ENCODE measurements around the gene GSTM2.
"Not testable (repeated sequence)": the region's sequence is repeated elsewhere in the genome, so short reads cannot be mapped to it uniquely, and the experiment has no call there.

Gene GSTM2

DNA sequence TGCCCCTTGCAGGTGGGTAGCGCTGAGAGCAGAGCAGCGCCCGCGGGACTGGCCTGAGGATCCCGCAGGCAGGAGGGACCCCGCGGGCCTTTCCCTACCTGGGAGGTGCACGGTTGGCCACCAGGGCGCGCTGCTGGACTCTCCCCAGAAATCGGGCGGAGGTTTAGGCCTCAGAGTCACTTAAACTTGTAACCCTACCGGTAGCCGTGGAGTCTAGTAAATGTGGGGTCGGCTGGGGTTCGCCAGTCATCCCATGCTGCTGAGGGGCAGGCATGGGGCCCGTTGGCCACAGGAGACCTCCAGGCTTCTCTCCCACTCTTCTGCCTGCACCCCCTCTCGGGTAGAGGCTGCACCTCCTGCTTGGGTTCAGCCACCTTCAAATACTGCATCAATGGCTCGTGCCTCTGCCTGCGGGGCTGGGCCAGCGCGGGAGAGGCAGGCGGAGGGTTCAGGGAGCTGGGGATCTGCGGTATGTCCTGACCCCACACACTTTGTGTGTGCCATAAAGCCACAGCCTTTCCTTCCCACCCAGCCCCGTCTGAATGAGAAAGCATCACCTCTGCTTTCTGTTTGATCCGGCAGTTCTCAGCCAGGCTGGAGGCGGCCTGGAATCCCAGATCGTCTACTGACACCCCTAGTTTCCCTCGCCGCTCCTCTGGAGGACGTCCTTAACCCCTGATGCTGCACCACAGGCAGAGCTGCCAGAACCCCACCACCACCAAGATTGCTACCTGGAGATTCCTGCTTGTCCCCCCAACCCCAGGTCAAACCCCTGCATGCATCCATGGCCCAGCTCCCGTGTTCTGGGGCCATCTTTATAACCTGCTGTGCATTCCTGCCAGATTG, 24.2 kb upstream of the GSTM2 start:
- peak in 28 of 56 donors; percentile 17 to 77 (median 43) for DNase-seq

DNA sequence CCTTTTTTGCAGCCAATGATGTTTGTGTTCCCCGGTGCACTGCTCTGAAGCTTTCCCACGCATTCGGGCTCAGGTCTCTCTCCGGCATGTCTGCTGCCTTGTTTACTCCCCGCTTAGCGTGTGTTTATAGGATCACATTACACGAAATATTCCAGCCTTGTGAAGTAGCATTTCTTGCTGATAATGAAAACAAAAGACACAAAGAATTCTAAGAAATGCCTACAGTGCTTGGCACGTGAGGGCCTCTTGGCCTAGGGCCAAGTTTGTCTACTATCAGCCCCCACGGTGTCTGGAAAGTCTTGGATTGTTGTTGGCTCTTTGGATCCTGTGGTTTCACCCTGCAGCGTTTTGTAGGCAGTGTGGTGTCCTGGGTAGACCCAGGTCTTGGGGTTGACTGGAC, 23.2 kb upstream of the GSTM2 start:
- no peak for DNase-seq

DNA sequence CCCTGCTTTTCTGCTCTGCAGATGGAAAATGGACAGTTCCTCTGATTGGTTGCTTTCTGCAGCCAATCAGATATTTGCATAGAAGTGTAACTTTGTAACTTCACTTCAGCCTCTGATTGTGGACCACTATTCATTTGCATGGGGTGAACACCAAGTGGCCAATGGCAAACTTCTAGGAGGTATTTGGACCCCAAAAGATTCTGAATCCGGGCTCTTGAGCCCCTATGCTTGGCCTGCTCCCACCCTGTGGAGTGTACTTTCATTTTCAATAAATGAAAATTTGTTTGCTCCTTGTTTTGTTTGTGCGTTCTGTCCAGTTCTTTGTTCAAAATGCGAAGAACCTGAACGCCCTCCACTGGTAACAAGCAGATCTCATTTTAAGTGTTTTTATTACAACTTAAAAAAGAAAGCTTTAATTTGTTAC, 18.4 kb upstream of the GSTM2 start:
- DNase-seq = no peak

DNA sequence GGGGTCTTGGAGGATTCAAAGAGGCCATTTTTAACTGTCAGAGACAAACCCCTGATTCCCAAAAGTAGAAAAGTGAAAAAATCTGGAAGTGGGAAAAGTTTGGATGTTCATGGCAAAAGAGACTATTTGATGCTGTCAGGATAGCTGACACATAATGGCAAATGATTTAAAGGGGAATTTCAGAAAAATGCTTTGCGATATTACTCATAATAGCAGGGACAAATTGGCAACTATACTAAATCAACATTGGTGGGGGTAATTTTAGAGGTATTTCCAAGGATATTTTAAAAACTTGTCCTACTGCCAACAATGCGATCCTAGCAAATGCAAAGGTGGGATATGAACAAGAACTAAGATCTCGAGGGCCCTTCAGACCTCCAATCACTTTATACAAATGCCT, 17.2 kb upstream of the GSTM2 start:
- no peak for DNase-seq

DNA sequence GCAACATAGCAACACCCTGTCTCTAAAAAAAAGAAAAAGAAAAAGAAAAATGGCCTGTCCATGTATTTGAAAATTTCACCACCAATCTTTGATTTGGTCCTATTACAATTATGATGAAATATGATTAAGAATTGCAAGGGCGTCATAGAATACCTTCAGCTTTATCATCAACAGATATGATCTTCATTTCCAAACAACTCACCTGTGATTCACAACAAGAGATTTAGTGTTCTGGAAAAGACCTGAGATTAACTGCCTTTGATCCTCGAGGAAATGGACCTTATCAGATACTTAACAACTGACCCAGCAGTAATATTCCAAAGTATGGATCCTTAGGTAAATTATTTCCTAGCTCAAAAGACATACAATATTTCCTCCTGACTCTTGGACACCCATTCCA, 15.5 kb upstream of the GSTM2 start:
- no peak for DNase-seq

DNA sequence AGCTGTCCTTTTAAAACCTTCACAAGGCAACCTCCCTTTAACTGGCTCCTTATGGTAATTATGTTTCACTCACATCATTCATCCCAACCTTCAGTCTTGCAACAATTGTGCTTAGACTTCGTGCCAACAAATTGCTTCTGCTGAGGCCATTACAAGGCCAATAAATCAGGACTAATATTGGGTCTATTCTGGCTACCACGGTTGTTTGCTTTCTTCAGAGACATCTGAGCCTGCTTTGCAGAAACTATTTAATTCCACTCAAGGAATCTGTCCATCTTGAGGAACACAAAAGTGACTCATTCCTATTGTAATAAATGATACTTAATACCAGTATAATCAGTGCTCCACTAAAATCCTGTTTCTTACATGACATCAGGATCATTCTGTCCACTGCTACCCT, 14.6 kb upstream of the GSTM2 start:
- no peak for DNase-seq

DNA sequence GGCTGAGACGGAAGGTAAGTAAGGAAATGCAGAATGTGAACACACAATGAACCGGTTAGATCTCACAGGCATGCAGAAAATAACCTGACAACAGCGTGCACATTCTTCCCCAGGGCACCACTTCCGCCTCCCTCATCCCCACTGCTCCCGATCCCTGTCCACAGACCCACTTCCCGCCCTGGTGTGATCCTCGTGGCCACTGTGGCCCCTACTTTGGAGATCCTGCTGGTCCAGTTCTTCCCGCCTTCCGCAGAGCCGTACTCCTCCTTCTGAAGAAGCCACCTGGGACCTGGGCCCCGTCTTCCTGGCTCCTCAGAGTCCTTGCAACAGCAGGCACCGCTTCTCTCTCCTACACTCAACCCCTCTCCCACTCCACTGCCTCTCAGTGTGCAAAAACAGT, 13.3 kb upstream of the GSTM2 start:
- DNase-seq = no peak

- DNase-seq = peak in 51 of 56 donors; percentile 19 to 85 (median 63)
Measured at GRCh38 chr1:109655615-109656519, 12.0 kb upstream of the GSTM2 start, which contains the start of gene GSTM4. GSTM4 (plus strand) TSS chr1:109656099; CDS start chr1:109656390, 291 bp downstream.

DNA sequence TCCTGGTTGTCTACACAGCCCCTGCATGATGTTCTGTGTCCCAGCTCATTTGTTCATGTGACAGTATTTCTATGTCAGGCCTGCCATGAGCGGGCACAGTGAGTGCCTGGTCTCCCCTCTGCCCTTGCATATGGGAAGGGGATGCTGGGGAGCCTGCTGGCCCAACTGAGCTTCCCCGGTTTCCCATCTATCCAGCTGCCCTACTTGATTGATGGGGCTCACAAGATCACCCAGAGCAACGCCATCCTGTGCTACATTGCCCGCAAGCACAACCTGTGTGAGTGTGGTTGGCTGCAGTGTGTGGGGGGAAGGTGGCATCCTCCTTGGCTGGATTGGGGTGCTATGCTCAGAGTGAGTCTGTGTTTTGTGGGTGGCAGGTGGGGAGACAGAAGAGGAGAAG, 10.5 kb upstream of the GSTM2 start:
- no peak for DNase-seq

DNA sequence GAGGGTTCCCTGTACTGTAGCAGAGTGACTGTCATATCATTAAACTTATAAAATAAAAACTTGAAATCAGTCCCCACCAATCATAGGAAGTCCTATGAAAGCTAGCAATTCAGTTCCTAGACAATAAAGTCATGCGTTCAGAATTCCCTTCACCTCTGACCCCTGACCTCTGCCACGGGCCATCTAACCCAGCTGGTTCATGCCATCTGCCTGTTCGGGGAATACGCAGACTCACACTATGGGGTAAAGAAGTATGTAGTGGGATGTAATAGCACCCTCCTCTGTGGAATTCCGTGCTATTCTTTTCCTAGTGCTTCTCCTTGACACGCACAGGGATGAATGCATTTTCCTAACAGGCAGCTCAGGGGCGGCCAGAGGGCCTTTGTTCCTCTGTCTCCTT, 9.9 kb upstream of the GSTM2 start:
- no peak for DNase-seq

DNA sequence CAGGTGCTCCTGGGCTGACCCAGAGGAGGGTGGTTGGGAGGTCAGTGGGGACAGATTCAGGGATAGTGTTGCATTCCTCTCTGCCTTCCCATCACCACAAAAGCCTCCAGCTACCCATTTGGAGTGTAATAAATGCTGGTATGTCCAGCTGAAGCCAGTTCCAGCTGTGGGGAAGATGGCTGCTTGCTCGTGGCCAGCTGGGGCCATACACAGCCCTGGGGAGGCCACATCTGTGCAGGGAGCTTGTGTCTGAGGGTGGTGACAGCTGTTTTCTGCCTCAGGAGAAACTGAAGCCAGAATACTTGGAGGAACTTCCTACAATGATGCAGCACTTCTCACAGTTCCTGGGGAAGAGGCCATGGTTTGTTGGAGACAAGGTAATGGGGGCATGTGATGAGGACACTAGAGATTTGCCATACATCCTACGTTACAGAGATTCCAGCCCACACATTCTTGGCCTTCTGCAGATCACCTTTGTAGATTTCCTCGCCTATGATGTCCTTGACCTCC, 9.3 kb upstream of the GSTM2 start:
- DNase-seq = no peak

GRCh38 chr1:109659145-109659544, 8.7 kb upstream of the GSTM2 start:
- no peak for DNase-seq

DNA sequence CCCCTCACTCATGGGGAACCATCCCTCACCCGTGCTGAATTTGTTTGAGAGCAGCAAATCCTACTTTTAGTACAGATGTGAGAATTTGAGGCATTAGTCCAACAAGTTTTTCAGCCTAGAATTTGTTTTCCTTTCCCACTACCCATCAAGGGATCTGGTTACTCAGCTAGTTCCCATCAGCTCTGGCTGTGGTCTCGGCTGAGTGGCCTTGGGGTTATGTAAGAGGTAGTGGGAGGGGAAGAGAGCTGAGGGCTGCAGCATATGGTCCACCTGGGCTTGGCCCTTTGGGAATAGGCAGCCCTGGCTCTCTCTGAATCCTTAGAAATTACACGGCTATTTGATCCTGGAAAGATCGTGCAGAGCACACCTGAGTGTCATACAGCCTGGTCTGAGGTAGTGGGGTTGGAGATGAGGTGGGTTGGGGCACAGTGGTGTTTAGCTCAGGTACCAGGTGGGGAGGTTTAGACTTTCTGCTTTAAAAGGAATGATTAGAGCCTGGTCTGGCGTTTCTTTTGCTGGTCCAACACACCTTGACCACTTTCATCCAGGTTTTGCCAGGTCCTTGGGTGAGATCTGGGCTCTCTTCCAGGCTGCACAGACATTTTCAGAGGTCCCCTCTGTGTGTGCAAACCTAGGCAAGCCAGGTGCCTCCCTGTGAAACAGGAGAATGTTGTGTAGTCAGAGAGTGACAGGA, 7.7 kb upstream of the GSTM2 start:
- no peak for DNase-seq

- DNase-seq = not testable (repeated sequence)
Measured at GRCh38 chr1:109660691-109661026, 7.2 kb upstream of the GSTM2 start.

DNA sequence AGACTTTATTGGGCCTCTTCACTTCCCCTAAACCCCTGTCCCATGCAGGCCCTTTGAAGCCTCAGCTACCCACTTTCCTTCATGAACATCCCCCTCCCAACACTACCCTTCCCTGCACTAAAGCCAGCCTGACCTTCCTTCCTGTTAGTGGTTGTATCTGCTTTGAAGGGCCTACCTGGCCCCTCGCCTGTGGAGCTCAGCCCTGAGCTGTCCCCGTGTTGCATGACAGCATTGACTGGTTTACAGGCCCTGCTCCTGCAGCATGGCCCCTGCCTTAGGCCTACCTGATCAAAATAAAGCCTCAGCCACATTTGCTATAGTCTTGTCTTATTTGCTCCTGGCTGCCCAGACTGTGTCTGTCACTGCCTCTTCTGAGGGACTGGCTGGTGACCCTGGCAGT, 6.5 kb upstream of the GSTM2 start:
- no peak for DNase-seq

GRCh38 chr1:109664671-109665070, 3.2 kb upstream of the GSTM2 start:
- no peak for DNase-seq

- DNase-seq = no peak
Measured at GRCh38 chr1:109668123-109668775, 392 bp downstream of the GSTM2 start.

GRCh38 chr1:109669246-109669948, 1.5 kb downstream of the GSTM2 start:
- no peak for DNase-seq

DNA sequence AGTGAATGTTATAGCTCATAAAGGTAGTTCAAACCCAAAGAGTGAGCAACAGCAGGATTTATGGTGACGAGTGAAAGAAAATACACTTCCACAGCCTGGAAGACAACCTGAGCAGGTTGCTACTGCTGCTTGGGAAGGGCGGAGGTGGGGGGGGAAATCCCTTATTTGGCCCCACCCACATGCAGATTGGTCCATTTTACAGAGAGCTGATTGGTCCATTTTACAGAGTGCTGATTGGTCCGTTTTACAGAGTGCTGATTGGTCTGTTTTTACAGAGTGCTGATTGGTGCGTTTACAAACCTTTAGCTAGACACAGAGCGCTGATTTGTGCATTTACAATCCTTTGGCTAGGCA, 2.1 kb downstream of the GSTM2 start:
- not testable (repeated sequence) for DNase-seq

- DNase-seq = no peak
Measured at GRCh38 chr1:109671067-109671466, 3.2 kb downstream of the GSTM2 start.
